Right cardiac atrium (tissue), 5 donors: Measurements from ENCODE around the gene WNT8A. TPM values are rescaled to one million over a fixed set of nuclear protein-coding genes. Genes with fewer than 3 reads are reported as not detected.
"Not testable (repeated sequence)": the region's sequence is repeated elsewhere in the genome, so short reads cannot be mapped to it uniquely, and the experiment has no call there.

ENCODE experiments used
- ATAC-seq, 2 donors: fragments of 200-7000 bp; cut with Tn5 transposase; one replicate each; pipeline versions ENCODE4 v1.8.0 to v1.9.1; 2020; ENCODE audit warnings: moderate library complexity in 2 of 2, mild to moderate bottlenecking in 1 of 2
- DNase-seq, 3 donors: peaks; one replicate each; pipeline ENCODE4 v3.0.0-alpha.2; 2020
- H3K27ac ChIP-seq: one replicate; pipeline ENCODE4 v1.5.1; 2013; ENCODE audit warnings: mild to moderate bottlenecking, low read length, control low read depth, moderate library complexity
- H3K27me3 ChIP-seq: one replicate; pipeline ENCODE4 v1.6.1; 2013; ENCODE audit not compliant: control insufficient read depth, insufficient read depth
- H3K4me1 ChIP-seq: one replicate; pipeline ENCODE4 v1.6.1; 2013; ENCODE audit warnings: low read length; ENCODE audit not compliant: control insufficient read depth, insufficient read depth
- H3K4me3 ChIP-seq: one replicate; pipeline ENCODE4 v1.5.1; 2013; ENCODE audit warnings: low read length, control low read depth
- H3K9me3 ChIP-seq: one replicate; pipeline ENCODE4 v1.6.1; 2013; ENCODE audit warnings: low read length; ENCODE audit not compliant: control insufficient read depth
- WGBS: extraction: QIAGEN DNeasy Blood & Tissue Kit; methylation state at CpG from one replicate; pipeline ENCODE4 v1.1.7; 2013; 5-methylcytosine and 5-hydroxymethylcytosine counted together
- intact Hi-C, 4 donors: fragments of 100-400 bp; cut with DNase I; formaldehyde crosslinking; loops; one replicate each; pipeline versions ENCODE4 v1.11.0 to v1.14.0; 2022 to 2023
- polyA plus RNA-seq: library from polyadenylated mRNA; stranded (reverse); fragments of 200-250 nt; gene quantifications from one replicate; pipeline ENCODE4 v1.2.3, GENCODE V29; 2013
- total RNA-seq, 4 donors: library from RNA; stranded (reverse); fragmentation: NEBNext Ultra II Directional; extraction: Animal tissue kit (Norgen Biotek cat#: 25700); gene quantifications; one replicate each; pipeline ENCODE4 v1.2.1, GENCODE V29; 2021
- donor health status: healthy with polysubstance abuse.
- donor health status: DM: no; HTN: yes; CAD: no.
- donor health status: DM: no; HTN: no; CAD: no.
- donor health status: DM: no; HTN: yes; CAD: no; lungs with severe emphysema.
- donor health status: DM: yes; HTN: yes; CAD: no.

The WNT8A gene
- total and polyA plus RNA-seq, 5 donors = not detected

DNA sequence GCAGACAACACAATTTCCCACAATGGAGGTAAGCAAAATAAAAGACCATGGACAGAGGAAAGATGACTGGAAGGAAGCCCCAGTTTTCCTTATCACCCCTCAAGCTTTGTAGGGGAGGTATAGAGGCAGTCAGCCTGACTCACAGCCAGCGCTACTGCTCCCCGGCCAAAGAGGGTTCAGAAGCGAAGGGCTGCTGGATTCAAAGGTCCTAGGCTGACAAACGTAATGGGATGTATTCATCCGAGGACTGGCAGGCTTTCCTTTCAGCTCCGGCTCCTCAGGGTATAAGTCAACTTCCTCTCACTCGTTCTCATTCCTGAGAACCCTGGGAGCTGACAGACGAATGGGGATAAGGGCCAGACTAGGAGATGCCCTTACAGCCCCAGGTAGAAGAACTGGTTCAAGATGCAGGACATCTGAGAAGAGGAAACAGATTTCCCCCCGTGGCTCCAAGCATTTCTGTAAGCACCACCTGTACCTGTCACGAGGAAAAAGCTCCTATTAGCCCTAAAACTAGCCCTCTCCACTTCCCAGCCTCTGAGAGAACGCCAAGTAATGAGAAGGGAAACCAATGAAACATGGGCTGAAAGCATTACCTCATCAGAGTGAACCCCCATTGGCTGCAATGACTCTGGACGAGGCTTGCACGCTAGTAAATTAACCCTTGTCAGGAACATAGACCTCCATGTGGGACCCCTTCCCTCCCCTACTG is 28.8 kb upstream of the WNT8A start:
- Histone ChIP-seq H3K4me1 (peaks cover 2% of the 10 kb centered on the region), H3K27ac (no peak overlapping the region), H3K27me3 (no peaks in the 10 kb centered on the region), H3K4me3 (no peak overlapping the region), H3K9me3 (no peaks in the 10 kb centered on the region)
- ATAC-seq (peak; percentile 53 to 59), DNase-seq (peak in 1 of 3 donors; percentile 43)
- 17% methylated on average over 13 of the region's 13 CpGs for WGBS
- intact Hi-C loops = no loop called here

DNA sequence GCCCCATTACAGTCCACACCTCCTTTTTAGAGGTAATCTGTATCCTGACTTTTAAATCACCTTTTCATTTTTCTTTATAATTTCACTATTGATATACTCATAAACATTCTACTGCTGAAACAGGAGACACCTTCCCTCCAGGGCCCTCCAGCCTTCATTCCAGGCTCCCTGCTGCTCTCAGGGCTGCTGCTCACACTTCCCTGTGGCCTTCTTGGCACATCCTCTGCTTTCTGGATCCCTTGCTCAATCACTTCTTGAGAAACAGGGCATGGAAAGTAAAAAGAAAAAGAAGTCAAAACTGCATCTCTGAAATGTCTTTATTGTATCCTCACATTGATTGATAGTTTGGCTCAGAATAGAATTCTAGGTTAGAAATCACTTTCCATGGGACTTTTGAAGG is 19.3 kb upstream of the WNT8A start:
- no peak overlapping the region for H3K27ac ChIP-seq
- intact Hi-C loops = no loop called here
- DNase-seq (no peak), ATAC-seq (no peak)
- H3K9me3 ChIP-seq = no peaks in the 10 kb centered on the region
- no peaks in the 10 kb centered on the region for H3K27me3 ChIP-seq
- H3K4me1 ChIP-seq = no peaks in the 10 kb centered on the region
- H3K4me3 ChIP-seq = no peak overlapping the region

DNA sequence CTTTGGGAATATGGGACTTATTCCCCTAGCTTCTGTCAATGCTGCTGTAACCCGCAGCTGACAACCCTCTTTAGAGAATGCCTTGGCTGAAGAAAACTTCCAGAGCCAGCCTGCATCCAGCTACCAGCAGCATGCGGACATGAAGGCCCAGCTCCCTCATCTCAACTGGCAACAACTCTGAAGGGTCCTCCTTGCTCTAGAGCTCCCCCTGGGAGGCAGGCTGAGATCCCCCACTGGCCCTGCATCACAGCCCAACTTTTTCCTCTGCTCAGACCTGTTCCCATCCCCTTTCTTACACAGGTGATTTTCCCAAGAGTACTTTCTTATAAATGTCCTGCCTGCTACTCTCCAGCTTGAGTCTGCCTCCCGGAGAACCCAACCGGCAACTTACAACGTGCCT is 18.7 kb upstream of the WNT8A start:
- WGBS = 69% methylated on average over 5 of the region's 5 CpGs
- no peak for ATAC-seq

DNA sequence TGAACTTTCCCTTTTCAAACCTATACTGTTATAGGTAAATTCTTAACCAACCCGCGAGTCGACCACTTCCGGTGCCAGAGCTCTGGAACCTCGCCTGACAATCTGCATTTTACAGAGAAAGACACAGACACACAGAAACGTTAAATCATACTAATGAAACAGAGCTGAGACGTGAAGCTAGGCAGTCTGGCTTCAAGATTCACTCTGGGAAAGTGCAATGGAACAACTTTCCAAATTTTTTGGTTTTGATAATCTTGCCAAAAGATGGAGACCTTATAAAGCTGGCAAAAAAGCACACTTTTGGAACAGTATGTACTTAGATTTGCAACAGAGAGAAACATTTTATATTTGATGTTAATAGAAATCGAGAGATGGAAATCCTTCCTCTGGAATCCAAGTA is 15.9 kb upstream of the WNT8A start:
- Histone ChIP-seq H3K4me3 (no peak overlapping the region), H3K9me3 (no peaks in the 10 kb centered on the region), H3K27me3 (no peaks in the 10 kb centered on the region), H3K4me1 (no peaks in the 10 kb centered on the region), H3K27ac (no peak overlapping the region)
- 84% methylated on average over 8 of the region's 8 CpGs for WGBS
- ATAC-seq = no peak
- intact Hi-C loops = loop anchor here in 1 of 4 donors (2.0 kb wide), 1 partner anchor 31 kb away; no protein-coding TSS in a partner anchor
- DNase-seq = no peak

More for the DNA sequence above, 18.7 kb upstream of the WNT8A start:
- Histone ChIP-seq H3K4me3 (no peak overlapping the region), H3K27me3 (no peaks in the 10 kb centered on the region), H3K27ac (no peak overlapping the region), H3K4me1 (no peaks in the 10 kb centered on the region), H3K9me3 (no peaks in the 10 kb centered on the region)
- DNase-seq = no peak
- intact Hi-C loops = no loop called here

DNA sequence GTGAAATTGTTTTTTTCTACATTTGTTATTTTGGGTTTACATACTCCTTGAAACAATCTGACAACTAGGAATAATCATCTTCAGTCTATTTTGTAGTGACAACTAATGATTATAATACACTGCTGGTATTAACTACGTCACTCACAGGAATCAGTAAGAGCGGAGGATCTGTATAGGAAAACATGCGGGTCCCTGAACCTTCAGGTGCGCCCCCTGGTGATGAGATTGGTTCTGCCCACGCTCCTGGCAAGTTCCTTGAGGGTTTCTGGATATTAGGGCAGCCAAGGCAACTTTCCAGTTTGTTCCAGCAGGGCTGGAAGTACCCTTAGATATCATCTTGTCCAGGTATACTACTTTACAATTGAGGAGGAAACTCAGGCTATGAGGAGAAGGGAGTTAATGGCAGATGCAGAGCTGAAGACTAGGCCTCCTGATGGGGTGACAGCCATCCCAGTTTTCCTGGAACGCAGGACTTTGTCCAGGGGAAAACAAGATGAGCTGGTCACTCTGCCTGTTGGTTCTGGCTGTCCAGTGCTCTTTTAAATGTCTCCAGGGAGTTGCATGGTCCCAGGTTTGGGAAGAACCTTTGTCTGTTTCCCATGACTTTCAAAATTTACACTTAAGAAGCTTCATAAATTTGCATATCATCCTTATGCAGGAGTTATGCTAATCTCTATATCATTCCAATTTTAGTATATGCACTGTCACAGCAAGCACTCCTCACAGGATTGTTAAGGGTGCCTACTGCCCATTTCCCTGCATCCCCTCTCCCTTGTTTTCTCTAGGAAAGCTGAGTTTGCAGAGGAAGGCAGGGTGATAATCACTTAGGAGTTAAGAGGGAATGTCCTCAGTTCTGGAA is 14.9 kb upstream of the WNT8A start:
- no peak overlapping the region for H3K4me3 ChIP-seq
- H3K4me1 ChIP-seq = no peaks in the 10 kb centered on the region
- peak; percentile 75 to 92 (median 89) for DNase-seq
- WGBS = 20% methylated on average over 6 of the region's 6 CpGs
- ATAC-seq = peak; percentile 85 to 91
- no peaks in the 10 kb centered on the region for H3K9me3 ChIP-seq
- intact Hi-C loops = loop anchor here in 1 of 4 donors (2.0 kb wide), 1 partner anchor 32 kb away; no protein-coding TSS in a partner anchor
- no peaks in the 10 kb centered on the region for H3K27me3 ChIP-seq
- H3K27ac ChIP-seq = no peak overlapping the region

DNA sequence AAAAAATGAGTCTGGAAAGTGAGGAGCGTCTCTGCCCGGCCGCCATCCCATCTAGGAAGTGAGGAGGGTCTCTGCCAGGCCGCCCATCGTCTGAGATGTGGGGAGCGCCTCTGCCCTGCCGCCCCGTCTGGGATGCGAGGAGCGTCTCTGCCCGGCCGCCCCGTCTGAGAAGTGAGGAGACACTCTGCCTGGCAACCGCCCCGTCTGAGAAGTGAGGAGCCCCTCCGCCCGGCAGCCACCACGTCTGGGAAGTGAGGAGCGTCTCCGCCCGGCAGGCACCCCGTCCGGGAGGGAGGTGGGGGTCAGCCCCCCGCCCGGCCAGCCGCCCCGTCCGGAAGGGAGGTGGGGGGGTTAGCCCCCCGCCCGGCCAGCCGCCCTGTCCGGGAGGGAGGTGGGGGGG is 13.8 kb upstream of the WNT8A start:
- not testable (repeated sequence) for H3K27ac ChIP-seq, H3K4me1 ChIP-seq, H3K27me3 ChIP-seq, H3K9me3 ChIP-seq, DNase-seq, ATAC-seq, H3K4me3 ChIP-seq
- intact Hi-C loops = loop anchor here in 1 of 4 donors (10.0 kb wide), 1 partner anchor 65 kb away; the partner anchor contains the start of gene NME5
- WGBS = 87% methylated on average over 29 of the region's 32 CpGs

DNA sequence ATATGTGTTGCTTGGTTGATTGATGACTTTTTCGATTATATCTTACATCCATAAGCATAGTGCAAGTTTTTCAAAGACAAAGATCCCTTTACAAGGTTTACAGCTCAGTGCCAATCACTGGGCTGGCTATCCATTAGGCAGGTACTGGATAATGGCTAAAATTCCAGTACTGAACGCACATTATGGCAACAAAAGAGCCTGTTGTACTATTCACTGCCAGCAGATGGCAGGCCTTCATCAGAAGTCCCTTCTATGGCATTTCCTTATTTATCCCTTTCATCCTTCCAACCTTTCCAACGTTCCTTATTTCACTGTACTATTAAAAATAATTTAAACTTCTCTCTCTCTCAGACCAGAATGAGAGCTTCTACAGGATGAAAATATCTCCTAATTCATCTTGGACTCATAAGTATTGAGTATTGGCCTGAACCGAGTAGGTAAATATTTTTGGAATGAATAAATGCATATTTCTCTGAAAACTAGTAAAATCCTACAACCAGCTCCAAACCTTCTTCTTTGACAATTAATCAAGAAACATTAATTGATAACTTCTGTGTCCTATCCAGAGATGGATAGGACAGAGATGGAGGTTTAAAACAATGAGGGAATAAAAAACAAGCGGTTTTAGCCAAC is 6.7 kb upstream of the WNT8A start:
- WGBS = 31% methylated on average over 5 of the region's 5 CpGs
- peak; percentile 68 to 77 for ATAC-seq
- Histone ChIP-seq H3K27ac (no peak overlapping the region), H3K4me1 (no peaks in the 10 kb centered on the region), H3K4me3 (no peak overlapping the region), H3K27me3 (no peaks in the 10 kb centered on the region), H3K9me3 (no peaks in the 10 kb centered on the region)
- peak in 2 of 3 donors; percentile 48 to 82 for DNase-seq
- intact Hi-C loops = loop anchor here in 2 of 4 donors (2.0 to 10.0 kb wide), 2 partner anchors 56 to 58 kb away; partner anchors contain the start of gene NME5 (in 1 of the 2)

DNA sequence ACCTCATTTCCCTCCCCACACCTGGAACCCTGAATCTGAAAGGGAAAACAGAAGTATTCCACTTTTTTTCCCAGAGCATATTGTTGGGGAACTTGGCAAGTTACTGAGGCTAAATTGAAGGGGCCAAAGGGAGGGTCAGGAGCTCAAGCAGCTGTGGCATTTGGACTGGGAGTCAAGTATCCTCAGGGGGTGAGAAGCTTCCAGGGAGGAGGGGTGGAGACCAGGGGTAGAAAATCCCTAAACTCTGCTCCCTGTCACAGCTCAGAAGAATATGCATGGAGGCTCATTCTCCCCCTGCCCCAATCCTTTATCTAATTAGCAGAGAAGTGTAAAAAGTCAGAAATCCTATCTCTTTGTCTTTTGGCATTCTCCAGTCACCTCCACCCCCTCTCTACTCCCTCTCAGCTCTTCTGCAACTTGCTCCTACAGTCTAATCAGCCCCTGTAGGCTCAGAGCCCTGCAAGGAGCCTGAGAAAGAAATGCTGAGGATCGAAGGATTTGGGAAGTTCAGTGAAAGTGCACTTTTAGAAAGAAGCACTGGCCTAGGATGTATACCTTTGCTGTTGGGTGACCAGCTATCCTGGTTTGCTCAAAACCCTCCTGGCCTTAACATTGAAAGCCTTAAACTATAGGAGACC is 5.7 kb upstream of the WNT8A start:
- intact Hi-C loops = loop anchor here in 3 of 4 donors (2.0 to 10.0 kb wide), 2 partner anchors 55 to 57 kb away; partner anchors contain the start of gene NME5 (in 1 of the 3)

DNA sequence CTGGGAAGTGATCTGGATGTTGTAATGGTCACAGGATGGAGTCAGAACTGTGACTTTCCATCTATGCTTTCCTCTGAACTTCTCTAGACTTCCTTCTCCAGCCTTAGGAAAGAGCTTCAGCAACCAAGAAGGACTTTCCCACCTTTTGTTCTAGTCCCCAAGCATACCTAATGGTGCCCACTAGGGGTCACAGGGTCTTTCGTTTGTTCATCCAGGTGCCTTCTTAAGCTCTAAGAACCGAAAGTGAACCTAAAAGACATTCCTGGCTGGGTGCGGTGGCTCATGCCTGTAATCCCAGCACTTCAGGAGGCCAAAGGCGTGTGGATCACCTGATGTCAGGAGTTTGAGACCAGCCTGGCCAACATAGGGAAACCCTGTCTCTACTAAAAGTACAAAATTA is 1.8 kb upstream of the WNT8A start:
- DNase-seq (no peak), ATAC-seq (no peak)
- intact Hi-C loops = no loop called here
- Histone ChIP-seq H3K4me3 (no peak overlapping the region), H3K27me3 (no peaks in the 10 kb centered on the region), H3K9me3 (no peaks in the 10 kb centered on the region), H3K27ac (no peak overlapping the region), H3K4me1 (no peaks in the 10 kb centered on the region)
- WGBS = 91% methylated on average over 4 of the region's 4 CpGs

More for the DNA sequence above, 5.7 kb upstream of the WNT8A start:
- H3K4me1 ChIP-seq = no peaks in the 10 kb centered on the region
- H3K9me3 ChIP-seq = no peaks in the 10 kb centered on the region
- H3K27me3 ChIP-seq = no peaks in the 10 kb centered on the region
- 20% methylated on average over 1 of the region's 1 CpG for WGBS
- ATAC-seq (peak in 1 of 2 donors; percentile 40), DNase-seq (no peak)
- no peak overlapping the region for H3K27ac ChIP-seq
- no peak overlapping the region for H3K4me3 ChIP-seq

DNA sequence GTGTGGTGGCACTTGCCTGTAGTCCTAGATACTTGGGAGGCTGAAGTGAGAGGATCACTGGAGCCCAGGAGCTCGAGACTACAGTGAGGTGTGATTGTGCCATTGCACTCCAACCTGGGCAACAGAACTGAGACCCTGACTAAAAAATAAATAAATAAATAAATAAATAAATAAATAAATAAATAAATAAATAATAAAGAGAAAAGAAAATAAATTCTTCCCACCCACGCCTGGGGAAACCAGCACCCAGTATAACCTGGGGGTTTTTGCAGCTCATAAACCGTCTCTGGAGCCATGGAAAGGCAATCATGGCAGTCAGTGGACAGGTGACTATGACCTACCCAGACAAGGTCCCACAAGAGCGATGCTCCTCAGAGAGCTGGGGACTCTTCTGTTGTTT is 7.9 kb downstream of the WNT8A start:
- no peaks in the 10 kb centered on the region for H3K27me3 ChIP-seq
- 90% methylated on average over 4 of the region's 4 CpGs for WGBS
- no peak overlapping the region for H3K4me3 ChIP-seq
- intact Hi-C loops = no loop called here
- no peaks in the 10 kb centered on the region for H3K4me1 ChIP-seq
- H3K27ac ChIP-seq = no peak overlapping the region
- H3K9me3 ChIP-seq = no peaks in the 10 kb centered on the region
- DNase-seq = no peak
- ATAC-seq = no peak
